HUES6 (cell line): ENCODE measurements around the gene WFIKKN2.

Experiments used
- H3K27ac ChIP-seq: 2 replicates; pipeline ENCODE4 v1.7.0; 2013; ENCODE audit warnings: low read depth, mild to moderate bottlenecking, low read length, inconsistent platforms
- H3K27me3 ChIP-seq: 2 replicates; pipeline ENCODE4 v1.6.1; 2013; ENCODE audit warnings: low read length; ENCODE audit not compliant: control insufficient read depth, insufficient read depth
- H3K36me3 ChIP-seq: 2 replicates; pipeline ENCODE4 v1.6.1; 2013; ENCODE audit warnings: low read length; ENCODE audit not compliant: control insufficient read depth, insufficient read depth
- H3K4me1 ChIP-seq: 2 replicates; pipeline ENCODE4 v1.6.1; 2013; ENCODE audit warnings: low read length; ENCODE audit not compliant: control insufficient read depth, insufficient read depth
- H3K4me3 ChIP-seq: 2 replicates; pipeline ENCODE4 v1.5.1; 2013; ENCODE audit warnings: low read depth, low read length
- H3K9ac ChIP-seq: one replicate; pipeline ENCODE4 v1.6.1; 2013; ENCODE audit warnings: mild to moderate bottlenecking, low read length
- H3K9me3 ChIP-seq: 2 replicates; pipeline ENCODE4 v1.6.1; 2013; ENCODE audit warnings: low read depth, low read length; ENCODE audit not compliant: control insufficient read depth, insufficient read depth

The WFIKKN2 gene

GRCh38 chr17:50828508-50829170, 6.7 kb upstream of the WFIKKN2 start:
- Histone ChIP-seq H3K4me1 (peaks cover 34% of the 10 kb centered on the region), H3K27me3 (no peaks in the 10 kb centered on the region), H3K36me3 (no peaks in the 10 kb centered on the region), H3K9ac (no peak overlapping the region), H3K4me3 (no peak overlapping the region), H3K9me3 (no peaks in the 10 kb centered on the region), H3K27ac (no peak overlapping the region)

GRCh38 chr17:50829332-50829731, 6.1 kb upstream of the WFIKKN2 start:
- H3K4me3 ChIP-seq, result no peak overlapping the region
- H3K27ac ChIP-seq, result 0 out of 2 replicates have a peak overlapping the region, but pooled peaks have one; percentile 36
- H3K4me1 ChIP-seq, result peaks cover 34% of the 10 kb centered on the region
- no peak overlapping the region for H3K9ac ChIP-seq
- H3K9me3 ChIP-seq, result no peaks in the 10 kb centered on the region
- no peaks in the 10 kb centered on the region for H3K36me3 ChIP-seq
- no peaks in the 10 kb centered on the region for H3K27me3 ChIP-seq

GRCh38 chr17:50830352-50830751, 5.0 kb upstream of the WFIKKN2 start:
- H3K4me3 ChIP-seq, result no peak overlapping the region
- no peak overlapping the region for H3K9ac ChIP-seq
- no peaks in the 10 kb centered on the region for H3K27me3 ChIP-seq
- no peaks in the 10 kb centered on the region for H3K9me3 ChIP-seq
- H3K36me3 ChIP-seq, result no peaks in the 10 kb centered on the region
- peaks cover 45% of the 10 kb centered on the region for H3K4me1 ChIP-seq
- H3K27ac ChIP-seq, result no peak overlapping the region

- no peaks in the 10 kb centered on the region for H3K27me3 ChIP-seq
- H3K4me1 ChIP-seq, result peaks cover 45% of the 10 kb centered on the region
- no peaks in the 10 kb centered on the region for H3K9me3 ChIP-seq
- H3K27ac ChIP-seq, result no peak overlapping the region
- H3K4me3 ChIP-seq, result no peak overlapping the region
- peak overlapping the region; percentile 8 for H3K9ac ChIP-seq
- H3K36me3 ChIP-seq, result no peaks in the 10 kb centered on the region
Measured at GRCh38 chr17:50830994-50831393, 4.4 kb upstream of the WFIKKN2 start.

- Histone ChIP-seq H3K9me3 (no peaks in the 10 kb centered on the region), H3K27ac (no peak overlapping the region), H3K4me1 (peaks cover 45% of the 10 kb centered on the region), H3K27me3 (no peaks in the 10 kb centered on the region), H3K4me3 (no peak overlapping the region), H3K36me3 (no peaks in the 10 kb centered on the region), H3K9ac (peak overlapping the region; percentile 8)
Measured at GRCh38 chr17:50831471-50831928, 3.9 kb upstream of the WFIKKN2 start.

- no peaks in the 10 kb centered on the region for H3K27me3 ChIP-seq
- H3K4me3 ChIP-seq, result no peak overlapping the region
- H3K4me1 ChIP-seq, result peaks cover 45% of the 10 kb centered on the region
- H3K9me3 ChIP-seq, result no peaks in the 10 kb centered on the region
- H3K9ac ChIP-seq, result peak overlapping the region; percentile 24
- no peaks in the 10 kb centered on the region for H3K36me3 ChIP-seq
- no peak overlapping the region for H3K27ac ChIP-seq
Measured at GRCh38 chr17:50832267-50832863, 3.0 kb upstream of the WFIKKN2 start.

GRCh38 chr17:50832864-50833381, 2.5 kb upstream of the WFIKKN2 start:
- peaks cover 45% of the 10 kb centered on the region for H3K4me1 ChIP-seq
- no peak overlapping the region for H3K27ac ChIP-seq
- no peaks in the 10 kb centered on the region for H3K9me3 ChIP-seq
- no peak overlapping the region for H3K4me3 ChIP-seq
- peak overlapping the region; percentile 24 for H3K9ac ChIP-seq
- H3K36me3 ChIP-seq, result no peaks in the 10 kb centered on the region
- H3K27me3 ChIP-seq, result no peaks in the 10 kb centered on the region

GRCh38 chr17:50833510-50834428, 1.6 kb upstream of the WFIKKN2 start:
- Histone ChIP-seq H3K4me3 (no peak overlapping the region), H3K4me1 (peaks cover 44% of the 10 kb centered on the region), H3K9ac (no peak overlapping the region), H3K9me3 (no peaks in the 10 kb centered on the region), H3K27me3 (no peaks in the 10 kb centered on the region), H3K36me3 (no peaks in the 10 kb centered on the region), H3K27ac (no peak overlapping the region)

- no peak overlapping the region for H3K27ac ChIP-seq
- no peaks in the 10 kb centered on the region for H3K36me3 ChIP-seq
- no peaks in the 10 kb centered on the region for H3K9me3 ChIP-seq
- H3K9ac ChIP-seq, result no peak overlapping the region
- H3K4me3 ChIP-seq, result no peak overlapping the region
- peaks cover 35% of the 10 kb centered on the region for H3K4me1 ChIP-seq
- no peaks in the 10 kb centered on the region for H3K27me3 ChIP-seq
Measured at GRCh38 chr17:50834429-50835300, 721 bp upstream of the WFIKKN2 start.

- Histone ChIP-seq H3K4me1 (peaks cover 19% of the 10 kb centered on the region), H3K9me3 (no peaks in the 10 kb centered on the region), H3K9ac (no peak overlapping the region), H3K36me3 (no peaks in the 10 kb centered on the region), H3K27ac (no peak overlapping the region), H3K27me3 (no peaks in the 10 kb centered on the region), H3K4me3 (no peak overlapping the region)
Measured at GRCh38 chr17:50836826-50837225, 1.4 kb downstream of the WFIKKN2 start.
